ENCODE data around the gene PRLR.

Gene PRLR

DNA sequence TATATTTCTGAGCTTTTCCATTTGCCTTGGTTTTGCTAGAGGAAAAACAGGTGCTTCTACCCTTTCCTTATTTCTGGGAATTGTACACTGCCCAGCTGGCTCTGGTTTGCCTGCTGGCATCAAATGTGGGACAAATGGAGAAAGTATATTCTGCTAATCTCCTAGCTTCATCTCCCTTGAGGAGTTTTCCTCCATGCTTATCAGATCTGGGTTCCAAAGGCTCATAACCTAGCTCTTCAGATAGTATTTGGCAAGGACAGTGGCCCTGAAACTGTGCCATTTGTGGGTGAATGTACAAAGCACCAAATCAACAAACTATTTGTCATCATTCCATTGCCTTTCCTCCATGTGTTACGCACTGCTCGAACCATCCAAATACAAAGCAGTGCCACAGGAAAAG lies 16.2 kb downstream of the PRLR start:
- Histone ChIP-seq H3K9me3 (ENCODE audit: control insufficient read depth in 2 of 2, low read length in 2 of 2) (no peaks in the 10 kb centered on the region), H3K27me3 (ENCODE audit: control insufficient read depth in 2 of 2, insufficient read depth in 2 of 2, low read length in 2 of 2) (no peaks in the 10 kb centered on the region), H3K4me3 (ENCODE audit: low read length in 2 of 2) (no peak overlapping the region), H3K9ac (ENCODE audit: low read depth in 1 of 2, low read length in 2 of 2) (no peak overlapping the region), H3K4me1 (ENCODE audit: control insufficient read depth in 2 of 2, insufficient read depth in 2 of 2, low read length in 2 of 2) (no peaks in the 10 kb centered on the region), H3K27ac (ENCODE audit: low read depth in 2 of 2, low read length in 2 of 2) (no peak overlapping the region), H3K36me3 (ENCODE audit: control insufficient read depth in 2 of 2, insufficient read depth in 2 of 2, low read length in 2 of 2) (no peaks in the 10 kb centered on the region)

DNA sequence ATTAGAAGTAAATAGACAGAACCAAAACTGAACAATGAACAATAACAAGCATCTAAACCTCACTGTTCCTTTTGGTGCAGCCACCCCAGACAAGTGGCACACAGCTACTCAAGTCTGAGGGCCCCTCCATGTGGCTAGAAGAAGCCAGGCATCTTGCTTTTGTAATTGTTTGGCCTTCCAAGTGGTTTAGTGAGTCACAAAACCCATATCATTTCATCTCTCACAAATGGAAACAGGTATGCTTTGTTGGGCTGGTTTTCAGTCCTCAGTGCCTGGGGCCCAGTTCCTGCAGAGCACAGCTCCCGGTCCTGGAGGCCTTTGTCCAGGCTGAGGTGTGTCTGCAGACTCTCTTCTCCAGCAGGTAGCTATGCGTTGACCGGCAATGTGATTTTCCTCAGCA lies 16.7 kb downstream of the PRLR start:
- no peaks in the 10 kb centered on the region for H3K27me3 ChIP-seq (ENCODE audit: control insufficient read depth in 2 of 2, insufficient read depth in 2 of 2, low read length in 2 of 2)
- H3K36me3 ChIP-seq (ENCODE audit: control insufficient read depth in 2 of 2, insufficient read depth in 2 of 2, low read length in 2 of 2) = no peaks in the 10 kb centered on the region
- no peak overlapping the region for H3K9ac ChIP-seq (ENCODE audit: low read depth in 1 of 2, low read length in 2 of 2)
- H3K4me3 ChIP-seq (ENCODE audit: low read length in 2 of 2) = no peak overlapping the region
- H3K9me3 ChIP-seq (ENCODE audit: control insufficient read depth in 2 of 2, low read length in 2 of 2) = no peaks in the 10 kb centered on the region
- no peaks in the 10 kb centered on the region for H3K4me1 ChIP-seq (ENCODE audit: control insufficient read depth in 2 of 2, insufficient read depth in 2 of 2, low read length in 2 of 2)
- H3K27ac ChIP-seq (ENCODE audit: low read depth in 2 of 2, low read length in 2 of 2) = no peak overlapping the region

- no peaks in the 10 kb centered on the region for H3K4me1 ChIP-seq (ENCODE audit: control insufficient read depth in 2 of 2, insufficient read depth in 2 of 2, low read length in 2 of 2)
- no peak overlapping the region for H3K4me3 ChIP-seq (ENCODE audit: low read length in 2 of 2)
- H3K27ac ChIP-seq (ENCODE audit: low read depth in 2 of 2, low read length in 2 of 2) = no peak overlapping the region
- no peaks in the 10 kb centered on the region for H3K9me3 ChIP-seq (ENCODE audit: control insufficient read depth in 2 of 2, low read length in 2 of 2)
- no peaks in the 10 kb centered on the region for H3K36me3 ChIP-seq (ENCODE audit: control insufficient read depth in 2 of 2, insufficient read depth in 2 of 2, low read length in 2 of 2)
- no peaks in the 10 kb centered on the region for H3K27me3 ChIP-seq (ENCODE audit: control insufficient read depth in 2 of 2, insufficient read depth in 2 of 2, low read length in 2 of 2)
- H3K9ac ChIP-seq (ENCODE audit: low read depth in 1 of 2, low read length in 2 of 2) = no peak overlapping the region
These were observed 17.9 kb downstream of the PRLR start for GRCh38 chr5:35212122-35212982.

DNA sequence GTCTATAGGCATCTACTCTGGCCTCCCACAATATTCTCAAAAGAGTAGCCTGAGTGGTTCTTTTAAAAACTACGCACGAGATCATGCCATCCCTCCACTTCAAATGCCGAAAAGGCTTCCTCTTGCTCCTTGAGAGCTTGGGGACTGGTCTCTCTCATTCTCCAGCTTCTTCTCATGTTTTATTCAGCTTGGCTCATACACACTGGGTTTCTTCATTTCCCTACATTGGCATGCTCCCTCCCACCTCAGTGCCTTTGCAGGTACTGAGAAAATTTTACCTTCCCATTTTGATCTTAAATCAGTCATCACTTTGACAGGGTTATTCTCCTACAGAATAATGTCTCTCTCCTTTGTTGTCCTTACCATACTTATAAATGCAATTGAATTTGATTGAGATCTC lies 20.4 kb downstream of the PRLR start:
- Histone ChIP-seq H3K36me3 (ENCODE audit: control insufficient read depth in 2 of 2, insufficient read depth in 2 of 2, low read length in 2 of 2) (no peaks in the 10 kb centered on the region), H3K4me1 (ENCODE audit: control insufficient read depth in 2 of 2, insufficient read depth in 2 of 2, low read length in 2 of 2) (no peaks in the 10 kb centered on the region), H3K4me3 (ENCODE audit: low read length in 2 of 2) (no peak overlapping the region), H3K27me3 (ENCODE audit: control insufficient read depth in 2 of 2, insufficient read depth in 2 of 2, low read length in 2 of 2) (no peaks in the 10 kb centered on the region), H3K9me3 (ENCODE audit: control insufficient read depth in 2 of 2, low read length in 2 of 2) (no peaks in the 10 kb centered on the region), H3K27ac (ENCODE audit: low read depth in 2 of 2, low read length in 2 of 2) (no peak overlapping the region), H3K9ac (ENCODE audit: low read depth in 1 of 2, low read length in 2 of 2) (no peak overlapping the region)

GRCh38 chr5:35205606-35206005 lies 24.7 kb downstream of the PRLR start:
- Histone ChIP-seq H3K4me1 (ENCODE audit: control insufficient read depth in 2 of 2, insufficient read depth in 2 of 2, low read length in 2 of 2) (peaks cover 8 to 9% of the 10 kb centered on the region in 2 donors), H3K9ac (ENCODE audit: low read depth in 1 of 2, low read length in 2 of 2) (no peak overlapping the region), H3K9me3 (ENCODE audit: control insufficient read depth in 2 of 2, low read length in 2 of 2) (no peaks in the 10 kb centered on the region), H3K36me3 (ENCODE audit: control insufficient read depth in 2 of 2, insufficient read depth in 2 of 2, low read length in 2 of 2) (no peaks in the 10 kb centered on the region), H3K4me3 (ENCODE audit: low read length in 2 of 2) (no peak overlapping the region), H3K27ac (ENCODE audit: low read depth in 2 of 2, low read length in 2 of 2) (no peak overlapping the region), H3K27me3 (ENCODE audit: control insufficient read depth in 2 of 2, insufficient read depth in 2 of 2, low read length in 2 of 2) (no peaks in the 10 kb centered on the region)

DNA sequence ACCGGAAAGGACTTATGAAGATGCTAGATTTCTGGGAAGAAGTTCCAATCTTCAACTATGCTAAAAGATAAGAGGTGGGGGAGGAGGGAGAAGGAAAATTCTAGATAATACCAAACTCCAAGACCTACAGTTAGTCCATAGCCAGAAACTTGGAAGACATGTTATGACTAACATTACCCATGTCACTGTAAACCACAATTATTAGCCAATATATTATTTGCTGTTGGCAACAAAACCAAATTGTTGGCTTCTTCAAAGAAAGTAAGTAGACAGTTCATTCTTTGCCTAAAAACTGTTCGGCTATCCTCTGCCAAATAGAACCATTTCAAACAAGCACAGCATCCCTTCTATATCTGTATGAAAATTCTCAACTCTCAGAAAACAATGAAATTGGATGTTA lies 25.1 kb downstream of the PRLR start:
- H3K36me3 ChIP-seq (ENCODE audit: control insufficient read depth in 2 of 2, insufficient read depth in 2 of 2, low read length in 2 of 2) = no peaks in the 10 kb centered on the region
- H3K4me1 ChIP-seq (ENCODE audit: control insufficient read depth in 2 of 2, insufficient read depth in 2 of 2, low read length in 2 of 2) = peaks cover 8 to 9% of the 10 kb centered on the region in 2 donors
- no peak overlapping the region for H3K9ac ChIP-seq (ENCODE audit: low read depth in 1 of 2, low read length in 2 of 2)
- no peak overlapping the region for H3K4me3 ChIP-seq (ENCODE audit: low read length in 2 of 2)
- no peaks in the 10 kb centered on the region for H3K9me3 ChIP-seq (ENCODE audit: control insufficient read depth in 2 of 2, low read length in 2 of 2)
- H3K27ac ChIP-seq (ENCODE audit: low read depth in 2 of 2, low read length in 2 of 2) = no peak overlapping the region
- H3K27me3 ChIP-seq (ENCODE audit: control insufficient read depth in 2 of 2, insufficient read depth in 2 of 2, low read length in 2 of 2) = no peaks in the 10 kb centered on the region

- Histone ChIP-seq H3K27ac (ENCODE audit: low read depth in 2 of 2, low read length in 2 of 2) (peak overlapping the region in 1 of 2 donors; percentile 60), H3K9ac (ENCODE audit: low read depth in 1 of 2, low read length in 2 of 2) (no peak overlapping the region), H3K36me3 (ENCODE audit: control insufficient read depth in 2 of 2, insufficient read depth in 2 of 2, low read length in 2 of 2) (no peaks in the 10 kb centered on the region), H3K9me3 (ENCODE audit: control insufficient read depth in 2 of 2, low read length in 2 of 2) (no peaks in the 10 kb centered on the region), H3K4me1 (ENCODE audit: control insufficient read depth in 2 of 2, insufficient read depth in 2 of 2, low read length in 2 of 2) (peaks cover 17 to 18% of the 10 kb centered on the region in 2 donors), H3K4me3 (ENCODE audit: low read length in 2 of 2) (no peak overlapping the region), H3K27me3 (ENCODE audit: control insufficient read depth in 2 of 2, insufficient read depth in 2 of 2, low read length in 2 of 2) (no peaks in the 10 kb centered on the region)
These were observed 26.9 kb downstream of the PRLR start for GRCh38 chr5:35203403-35203802.

- H3K27ac ChIP-seq (ENCODE audit: low read depth in 2 of 2, low read length in 2 of 2) = peak overlapping the region; percentile 45 to 60
- H3K9me3 ChIP-seq (ENCODE audit: control insufficient read depth in 2 of 2, low read length in 2 of 2) = no peaks in the 10 kb centered on the region
- H3K9ac ChIP-seq (ENCODE audit: low read depth in 1 of 2, low read length in 2 of 2) = no peak overlapping the region
- H3K27me3 ChIP-seq (ENCODE audit: control insufficient read depth in 2 of 2, insufficient read depth in 2 of 2, low read length in 2 of 2) = no peaks in the 10 kb centered on the region
- no peaks in the 10 kb centered on the region for H3K36me3 ChIP-seq (ENCODE audit: control insufficient read depth in 2 of 2, insufficient read depth in 2 of 2, low read length in 2 of 2)
- peaks cover 26 to 27% of the 10 kb centered on the region in 2 donors for H3K4me1 ChIP-seq (ENCODE audit: control insufficient read depth in 2 of 2, insufficient read depth in 2 of 2, low read length in 2 of 2)
- peak overlapping the region in 1 of 2 donors; percentile 9 for H3K4me3 ChIP-seq (ENCODE audit: low read length in 2 of 2)
These were observed 27.8 kb downstream of the PRLR start for GRCh38 chr5:35202319-35203111.

DNA sequence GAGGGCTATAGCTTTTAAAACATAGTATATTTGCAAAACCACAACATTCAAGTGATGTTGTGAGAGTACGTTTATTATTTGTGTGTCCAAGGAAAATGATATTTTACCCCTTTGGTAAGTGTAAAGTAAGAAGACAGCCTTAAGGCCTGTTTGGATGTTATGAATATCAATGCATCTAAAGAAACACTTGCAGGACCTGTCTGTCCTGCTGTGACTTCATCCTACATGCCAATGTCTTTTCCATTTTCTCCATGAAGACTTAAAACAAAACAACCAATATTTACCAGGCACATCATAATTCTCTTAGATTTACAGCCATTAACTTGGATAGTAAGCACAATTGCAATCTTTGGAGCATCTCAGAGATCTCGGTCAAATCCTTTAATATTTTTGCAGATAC lies 29.0 kb downstream of the PRLR start:
- peaks cover 35 to 38% of the 10 kb centered on the region in 2 donors for H3K4me1 ChIP-seq (ENCODE audit: control insufficient read depth in 2 of 2, insufficient read depth in 2 of 2, low read length in 2 of 2)
- no peak overlapping the region for H3K9ac ChIP-seq (ENCODE audit: low read depth in 1 of 2, low read length in 2 of 2)

GRCh38 chr5:35199886-35200285 lies 30.4 kb downstream of the PRLR start:
- H3K9ac ChIP-seq (ENCODE audit: low read depth in 1 of 2, low read length in 2 of 2) = no peak overlapping the region
- no peak overlapping the region for H3K4me3 ChIP-seq (ENCODE audit: low read length in 2 of 2)
- H3K36me3 ChIP-seq (ENCODE audit: control insufficient read depth in 2 of 2, insufficient read depth in 2 of 2, low read length in 2 of 2) = no peaks in the 10 kb centered on the region
- H3K9me3 ChIP-seq (ENCODE audit: control insufficient read depth in 2 of 2, low read length in 2 of 2) = no peaks in the 10 kb centered on the region
- H3K4me1 ChIP-seq (ENCODE audit: control insufficient read depth in 2 of 2, insufficient read depth in 2 of 2, low read length in 2 of 2) = peaks cover 44 to 46% of the 10 kb centered on the region in 2 donors
- no peaks in the 10 kb centered on the region for H3K27me3 ChIP-seq (ENCODE audit: control insufficient read depth in 2 of 2, insufficient read depth in 2 of 2, low read length in 2 of 2)
- no peak overlapping the region for H3K27ac ChIP-seq (ENCODE audit: low read depth in 2 of 2, low read length in 2 of 2)

More for the DNA sequence above, 29.0 kb downstream of the PRLR start:
- no peak overlapping the region for H3K27ac ChIP-seq (ENCODE audit: low read depth in 2 of 2, low read length in 2 of 2)
- no peaks in the 10 kb centered on the region for H3K27me3 ChIP-seq (ENCODE audit: control insufficient read depth in 2 of 2, insufficient read depth in 2 of 2, low read length in 2 of 2)
- no peaks in the 10 kb centered on the region for H3K9me3 ChIP-seq (ENCODE audit: control insufficient read depth in 2 of 2, low read length in 2 of 2)
- H3K36me3 ChIP-seq (ENCODE audit: control insufficient read depth in 2 of 2, insufficient read depth in 2 of 2, low read length in 2 of 2) = no peaks in the 10 kb centered on the region
- H3K4me3 ChIP-seq (ENCODE audit: low read length in 2 of 2) = no peak overlapping the region

Measured in mucosa of rectum (tissue), 2 donors.